GM19239 (cell line): ENCODE results near the gene FAM216B.
A peak's percentile ranks its signal among the peaks of the same experiment; 100 is the strongest.
"Not testable (repeated sequence)": the region's sequence is repeated elsewhere in the genome, so short reads cannot be mapped to it uniquely, and the experiment has no call there.

ENCODE experiments used
- DNase-seq: peaks from one replicate; pipeline ENCODE4 v3.0.0; 2011; ENCODE audit warnings: low spot score; ENCODE audit not compliant: insufficient read length
- FAIRE-seq: peaks from 2 replicates; lab custom pipeline; 2011; peaks lifted over from hg19 to GRCh38; lab: Jason Lieb, UNC

Gene FAM216B

GRCh38 chr13:42777467-42777866 lies 3.9 kb upstream of the FAM216B start:
- no peak for DNase-seq

GRCh38 chr13:42780044-42780443 lies 1.3 kb upstream of the FAM216B start:
- FAIRE-seq = no peak
- no peak for DNase-seq

More at GRCh38 chr13:42777467-42777866, 3.9 kb upstream of the FAM216B start:
- no peak for FAIRE-seq

- DNase-seq = no peak
- FAIRE-seq = peak; percentile 21
Observed at GRCh38 chr13:42786715-42787114, 5.3 kb downstream of the FAM216B start.

- FAIRE-seq = no peak
- DNase-seq = no peak
Observed at GRCh38 chr13:42788601-42789000, 7.2 kb downstream of the FAM216B start.

- FAIRE-seq (no peak), DNase-seq (no peak)
Observed at GRCh38 chr13:42792154-42792553, 10.8 kb downstream of the FAM216B start.

GRCh38 chr13:42794577-42795275 lies 13.3 kb downstream of the FAM216B start:
- no peak for DNase-seq
- FAIRE-seq = no peak

- DNase-seq (no peak), FAIRE-seq (no peak)
Observed at GRCh38 chr13:42795666-42796065, 14.3 kb downstream of the FAM216B start.

GRCh38 chr13:42796747-42797356 lies 15.5 kb downstream of the FAM216B start:
- no peak for DNase-seq
- FAIRE-seq = no peak

GRCh38 chr13:42798118-42798517 lies 16.7 kb downstream of the FAM216B start:
- FAIRE-seq (no peak), DNase-seq (no peak)

GRCh38 chr13:42800109-42800643 lies 18.8 kb downstream of the FAM216B start:
- DNase-seq = no peak
- no peak for FAIRE-seq

- DNase-seq (no peak), FAIRE-seq (peak; percentile 74)
Observed at GRCh38 chr13:42803563-42804204, 22.3 kb downstream of the FAM216B start.

- FAIRE-seq (peak; percentile 81), DNase-seq (peak; percentile 10)
Observed at GRCh38 chr13:42804244-42804874, 23.0 kb downstream of the FAM216B start.

GRCh38 chr13:42807241-42807640 lies 25.9 kb downstream of the FAM216B start:
- DNase-seq (no peak), FAIRE-seq (no peak)

GRCh38 chr13:42807866-42808265 lies 26.5 kb downstream of the FAM216B start:
- no peak for DNase-seq
- no peak for FAIRE-seq

GRCh38 chr13:42808341-42808940 lies 27.1 kb downstream of the FAM216B start:
- DNase-seq (no peak), FAIRE-seq (no peak)

- FAIRE-seq = no peak
Observed at GRCh38 chr13:42812316-42812715, 30.9 kb downstream of the FAM216B start.

GRCh38 chr13:42814868-42815267 lies 33.5 kb downstream of the FAM216B start:
- FAIRE-seq = no peak
- no peak for DNase-seq

More at GRCh38 chr13:42812316-42812715, 30.9 kb downstream of the FAM216B start:
- DNase-seq = no peak

GRCh38 chr13:42815681-42816080 lies 34.3 kb downstream of the FAM216B start:
- no peak for FAIRE-seq
- no peak for DNase-seq

GRCh38 chr13:42816538-42816937 lies 35.2 kb downstream of the FAM216B start:
- DNase-seq = no peak
- FAIRE-seq = no peak

- not testable (repeated sequence) for DNase-seq, FAIRE-seq
Observed at GRCh38 chr13:42819687-42820086, 38.3 kb downstream of the FAM216B start.
